NOMO-1 treated with dmso at 0.1 percent for 144 hours (cell line): ENCODE measurements around the gene CLRN1.
"Not testable (repeated sequence)": the region's sequence is repeated elsewhere in the genome, so short reads cannot be mapped to it uniquely, and the experiment has no call there.

Experiments used
- DNase-seq: peaks from one replicate; lab custom pipeline; 2025; ENCODE audit not compliant: unreplicated experiment; lab: John Stamatoyannopoulos, UW

The CLRN1 gene

GRCh38 chr3:150972366-150973071 lies at the start of gene CLRN1:
CLRN1 (minus strand) TSS chr3:150972727; CDS start chr3:150972708, 19 bp downstream.
- DNase-seq: no peak

GRCh38 chr3:151016478-151016795 lies 43.9 kb upstream of the CLRN1 start:
- DNase-seq: no peak

GRCh38 chr3:151015767-151016477 lies 43.4 kb upstream of the CLRN1 start:
- peak; percentile 67 for DNase-seq

- no peak for DNase-seq
Observed at GRCh38 chr3:151015181-151015580, 42.7 kb upstream of the CLRN1 start.

- no peak for DNase-seq
Observed at GRCh38 chr3:151014501-151015018, 42.0 kb upstream of the CLRN1 start.

- no peak for DNase-seq
Observed at GRCh38 chr3:151012753-151013152, 40.2 kb upstream of the CLRN1 start.

- no peak for DNase-seq
Observed at GRCh38 chr3:151011427-151011826, 38.9 kb upstream of the CLRN1 start.

- DNase-seq: no peak
Observed at GRCh38 chr3:151009981-151010380, 37.5 kb upstream of the CLRN1 start.

GRCh38 chr3:151009430-151009829 lies 36.9 kb upstream of the CLRN1 start:
- no peak for DNase-seq

- no peak for DNase-seq
Observed at GRCh38 chr3:151008699-151009098, 36.2 kb upstream of the CLRN1 start.

GRCh38 chr3:151003768-151004134 lies 31.2 kb upstream of the CLRN1 start:
- no peak for DNase-seq

GRCh38 chr3:151003029-151003767 lies 30.7 kb upstream of the CLRN1 start:
- no peak for DNase-seq

GRCh38 chr3:151002003-151002981 lies 29.8 kb upstream of the CLRN1 start:
- DNase-seq: no peak

GRCh38 chr3:150998996-150999395 lies 26.5 kb upstream of the CLRN1 start:
- no peak for DNase-seq

- no peak for DNase-seq
Observed at GRCh38 chr3:150996731-150997130, 24.2 kb upstream of the CLRN1 start.

- DNase-seq: no peak
Observed at GRCh38 chr3:150995510-150995909, 23.0 kb upstream of the CLRN1 start.

- no peak for DNase-seq
Observed at GRCh38 chr3:150989208-150989607, 16.7 kb upstream of the CLRN1 start.

GRCh38 chr3:150988395-150988794 lies 15.9 kb upstream of the CLRN1 start:
- not testable (repeated sequence) for DNase-seq

GRCh38 chr3:150985711-150986110 lies 13.2 kb upstream of the CLRN1 start:
- no peak for DNase-seq

- no peak for DNase-seq
Observed at GRCh38 chr3:150984066-150984465, 11.5 kb upstream of the CLRN1 start.
